ENCODE data around the gene KLHL13.
A peak's percentile ranks its signal among the peaks of the same experiment; 100 is the strongest.

KLHL13 gene

GRCh38 chrX:118115953-118116712 lies 477 bp downstream of the KLHL13 start:
- H3K27ac Mint-ChIP-seq, result peak overlapping the region; percentile 62
- no peaks in the 10 kb centered on the region for H3K36me3 Mint-ChIP-seq
- no peaks in the 10 kb centered on the region for H3K9me3 Mint-ChIP-seq
- H3K4me1 Mint-ChIP-seq, result peaks cover 10% of the 10 kb centered on the region
- peaks cover 9% of the 10 kb centered on the region for H3K27me3 Mint-ChIP-seq
- peak overlapping the region; percentile 82 for H3K4me3 Mint-ChIP-seq

GRCh38 chrX:118114971-118115370 lies 1.6 kb downstream of the KLHL13 start:
- Mint-ChIP-seq H3K4me3 (peak overlapping the region; percentile 15), H3K27me3 (peaks cover 9% of the 10 kb centered on the region), H3K27ac (no peak overlapping the region), H3K4me1 (peaks cover 10% of the 10 kb centered on the region), H3K36me3 (no peaks in the 10 kb centered on the region), H3K9me3 (no peaks in the 10 kb centered on the region)

DNA sequence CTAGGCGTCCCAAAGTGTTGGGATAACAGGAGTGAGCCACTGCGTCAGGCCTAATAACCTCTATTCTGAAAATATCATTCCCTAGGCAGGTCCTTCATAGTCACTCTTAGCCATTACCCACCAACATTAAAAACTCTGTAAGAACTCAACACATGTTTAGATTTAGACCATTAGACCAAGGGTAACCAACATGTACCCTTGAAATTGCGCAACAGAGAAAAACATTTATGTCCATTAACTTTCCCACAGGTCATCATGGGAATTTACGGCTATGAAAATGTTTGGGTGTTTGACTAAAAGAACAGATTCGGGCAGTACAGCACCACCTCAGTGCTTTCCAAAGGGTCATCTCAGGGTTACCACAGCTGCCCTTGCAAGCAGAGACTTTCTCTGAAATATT lies 7.5 kb downstream of the KLHL13 start:
- H3K9me3 Mint-ChIP-seq, result no peaks in the 10 kb centered on the region

DNA sequence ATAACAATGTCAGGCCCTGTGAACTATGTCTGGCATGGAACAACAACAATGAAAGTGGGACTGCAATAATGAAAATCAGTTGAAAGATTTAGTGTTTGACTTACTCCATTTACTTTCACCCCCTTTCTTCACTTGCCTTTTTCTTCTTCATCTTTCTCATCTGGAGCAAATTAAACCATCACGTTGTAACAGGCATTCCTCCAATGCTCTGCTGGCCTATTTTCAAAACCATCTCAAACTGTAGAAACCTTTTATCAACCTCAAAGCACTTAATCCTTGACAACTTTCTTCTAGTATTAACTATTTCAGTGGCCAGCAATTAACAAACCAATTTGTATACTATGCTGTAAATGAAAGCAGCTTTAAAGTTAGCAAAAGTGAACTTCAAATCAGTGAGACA lies 8.3 kb downstream of the KLHL13 start:
- no peak overlapping the region for H3K27ac Mint-ChIP-seq
- no peaks in the 10 kb centered on the region for H3K36me3 Mint-ChIP-seq
- H3K4me3 Mint-ChIP-seq, result no peak overlapping the region
- no peaks in the 10 kb centered on the region for H3K27me3 Mint-ChIP-seq
- no peaks in the 10 kb centered on the region for H3K9me3 Mint-ChIP-seq
- no peaks in the 10 kb centered on the region for H3K4me1 Mint-ChIP-seq

More for the DNA sequence above, 7.5 kb downstream of the KLHL13 start:
- H3K27me3 Mint-ChIP-seq, result peaks cover 1% of the 10 kb centered on the region
- no peak overlapping the region for H3K4me3 Mint-ChIP-seq
- H3K36me3 Mint-ChIP-seq, result no peaks in the 10 kb centered on the region
- no peak overlapping the region for H3K27ac Mint-ChIP-seq
- H3K4me1 Mint-ChIP-seq, result no peaks in the 10 kb centered on the region

DNA sequence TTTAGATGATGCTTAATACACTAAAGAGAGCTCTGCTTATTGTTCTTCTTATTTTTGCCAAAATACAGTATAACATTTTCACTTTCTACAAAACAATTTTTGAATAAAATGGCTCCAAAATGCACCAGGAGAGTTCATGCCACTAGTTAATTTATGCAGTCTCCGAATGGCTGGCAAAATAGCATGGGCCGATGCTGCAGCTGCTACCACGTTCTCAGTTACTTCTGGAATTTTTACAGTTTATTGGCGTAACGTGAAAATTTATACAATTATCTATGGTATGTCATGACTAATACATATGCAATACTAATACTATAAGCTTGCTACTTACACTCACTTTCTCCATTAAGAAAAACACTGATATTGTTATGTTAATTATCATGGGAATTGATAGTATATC lies 16.5 kb downstream of the KLHL13 start:
- no peaks in the 10 kb centered on the region for H3K36me3 Mint-ChIP-seq
- no peaks in the 10 kb centered on the region for H3K4me1 Mint-ChIP-seq
- H3K9me3 Mint-ChIP-seq, result no peaks in the 10 kb centered on the region
- H3K27ac Mint-ChIP-seq, result no peak overlapping the region
- H3K27me3 Mint-ChIP-seq, result no peaks in the 10 kb centered on the region
- H3K4me3 Mint-ChIP-seq, result no peak overlapping the region

GRCh38 chrX:118088084-118088483 lies 28.5 kb downstream of the KLHL13 start:
- peaks cover 1% of the 10 kb centered on the region for H3K27me3 Mint-ChIP-seq
- no peak overlapping the region for H3K4me3 Mint-ChIP-seq
- H3K36me3 Mint-ChIP-seq, result no peaks in the 10 kb centered on the region
- no peaks in the 10 kb centered on the region for H3K4me1 Mint-ChIP-seq
- H3K9me3 Mint-ChIP-seq, result no peaks in the 10 kb centered on the region
- no peak overlapping the region for H3K27ac Mint-ChIP-seq

DNA sequence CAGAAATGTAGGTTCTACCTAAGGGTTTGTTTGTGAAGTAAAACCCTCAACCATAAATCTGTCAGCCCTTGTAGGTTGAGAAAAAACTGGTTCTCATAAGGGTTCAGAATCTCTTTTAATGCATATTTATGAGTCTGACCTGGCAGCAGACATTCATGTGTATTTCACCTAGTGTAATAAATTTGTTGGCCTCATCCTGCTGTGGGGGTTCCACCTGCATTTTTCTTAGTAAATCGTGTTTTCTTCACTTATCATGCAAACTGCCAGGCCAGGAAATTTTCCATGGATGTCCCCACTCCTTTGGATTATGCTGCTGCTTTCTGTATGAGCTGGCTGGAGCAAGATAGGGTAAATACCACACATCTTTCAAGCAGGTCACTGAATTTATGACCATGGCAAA lies 42.4 kb downstream of the KLHL13 start:
- Mint-ChIP-seq H3K9me3 (no peaks in the 10 kb centered on the region), H3K4me1 (no peaks in the 10 kb centered on the region), H3K36me3 (no peaks in the 10 kb centered on the region), H3K27ac (no peak overlapping the region), H3K4me3 (no peak overlapping the region), H3K27me3 (no peaks in the 10 kb centered on the region)

- H3K27me3 Mint-ChIP-seq, result no peaks in the 10 kb centered on the region
- no peaks in the 10 kb centered on the region for H3K36me3 Mint-ChIP-seq
- H3K4me3 Mint-ChIP-seq, result no peak overlapping the region
- no peaks in the 10 kb centered on the region for H3K4me1 Mint-ChIP-seq
- no peaks in the 10 kb centered on the region for H3K9me3 Mint-ChIP-seq
- no peak overlapping the region for H3K27ac Mint-ChIP-seq
Measured at GRCh38 chrX:118066867-118067515, 49.6 kb downstream of the KLHL13 start.

GRCh38 chrX:118062817-118063615 lies 53.6 kb downstream of the KLHL13 start:
- Mint-ChIP-seq H3K9me3 (no peaks in the 10 kb centered on the region), H3K4me3 (no peak overlapping the region), H3K27ac (no peak overlapping the region), H3K36me3 (no peaks in the 10 kb centered on the region), H3K27me3 (no peaks in the 10 kb centered on the region), H3K4me1 (no peaks in the 10 kb centered on the region)

- Mint-ChIP-seq H3K4me1 (no peaks in the 10 kb centered on the region), H3K9me3 (no peaks in the 10 kb centered on the region), H3K36me3 (no peaks in the 10 kb centered on the region), H3K4me3 (no peak overlapping the region), H3K27me3 (no peaks in the 10 kb centered on the region), H3K27ac (no peak overlapping the region)
Measured at GRCh38 chrX:118062048-118062789, 54.4 kb downstream of the KLHL13 start.

- Mint-ChIP-seq H3K27me3 (no peaks in the 10 kb centered on the region), H3K4me1 (no peaks in the 10 kb centered on the region), H3K4me3 (no peak overlapping the region), H3K9me3 (no peaks in the 10 kb centered on the region), H3K27ac (no peak overlapping the region), H3K36me3 (no peaks in the 10 kb centered on the region)
Measured at GRCh38 chrX:118058924-118059323, 57.7 kb downstream of the KLHL13 start.

GRCh38 chrX:118056870-118057269 lies 59.7 kb downstream of the KLHL13 start:
- Mint-ChIP-seq H3K4me1 (no peaks in the 10 kb centered on the region), H3K36me3 (no peaks in the 10 kb centered on the region), H3K9me3 (no peaks in the 10 kb centered on the region), H3K27me3 (no peaks in the 10 kb centered on the region), H3K27ac (no peak overlapping the region), H3K4me3 (no peak overlapping the region)

- Mint-ChIP-seq H3K27ac (no peak overlapping the region), H3K4me1 (no peaks in the 10 kb centered on the region), H3K36me3 (no peaks in the 10 kb centered on the region), H3K9me3 (no peaks in the 10 kb centered on the region), H3K4me3 (no peak overlapping the region), H3K27me3 (no peaks in the 10 kb centered on the region)
Measured at GRCh38 chrX:118049713-118050112, 66.9 kb downstream of the KLHL13 start.

DNA sequence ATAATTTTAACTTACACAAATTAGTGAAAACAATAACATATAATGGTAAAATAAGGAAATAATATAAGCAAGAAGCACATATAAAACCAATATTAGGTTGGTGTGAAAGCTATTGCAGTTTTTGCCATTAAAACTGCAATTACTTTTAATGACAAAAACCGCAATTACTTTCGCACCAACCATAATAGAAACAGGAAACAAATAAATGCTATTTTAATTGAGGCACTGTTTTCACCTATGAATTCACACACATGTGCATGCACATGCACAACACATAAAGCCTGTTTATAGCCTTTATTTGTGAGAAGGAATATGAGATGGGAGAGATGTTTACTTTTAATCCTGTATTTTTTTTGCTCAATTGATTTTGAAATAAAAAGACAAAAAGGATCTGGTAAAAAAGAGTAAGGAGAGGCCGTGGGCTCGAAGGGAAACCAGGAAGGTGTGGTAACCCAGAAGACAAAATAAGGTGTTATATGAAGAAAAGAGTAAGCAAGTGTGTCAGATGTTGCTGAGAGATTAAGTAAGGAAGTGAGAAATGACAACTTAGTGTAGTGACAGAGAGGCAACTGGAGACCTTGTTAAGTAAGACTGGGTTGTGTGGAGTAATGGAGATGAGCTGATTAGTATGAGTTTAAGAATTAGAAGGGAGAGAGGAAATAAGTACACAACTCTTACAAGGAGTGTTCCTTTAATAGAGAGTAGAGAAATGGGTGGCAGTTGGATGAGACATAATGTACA lies 69.0 kb downstream of the KLHL13 start:
- H3K9me3 Mint-ChIP-seq, result no peaks in the 10 kb centered on the region
- H3K27me3 Mint-ChIP-seq, result no peaks in the 10 kb centered on the region
- no peak overlapping the region for H3K27ac Mint-ChIP-seq
- no peaks in the 10 kb centered on the region for H3K4me1 Mint-ChIP-seq
- no peaks in the 10 kb centered on the region for H3K36me3 Mint-ChIP-seq
- H3K4me3 Mint-ChIP-seq, result no peak overlapping the region

DNA sequence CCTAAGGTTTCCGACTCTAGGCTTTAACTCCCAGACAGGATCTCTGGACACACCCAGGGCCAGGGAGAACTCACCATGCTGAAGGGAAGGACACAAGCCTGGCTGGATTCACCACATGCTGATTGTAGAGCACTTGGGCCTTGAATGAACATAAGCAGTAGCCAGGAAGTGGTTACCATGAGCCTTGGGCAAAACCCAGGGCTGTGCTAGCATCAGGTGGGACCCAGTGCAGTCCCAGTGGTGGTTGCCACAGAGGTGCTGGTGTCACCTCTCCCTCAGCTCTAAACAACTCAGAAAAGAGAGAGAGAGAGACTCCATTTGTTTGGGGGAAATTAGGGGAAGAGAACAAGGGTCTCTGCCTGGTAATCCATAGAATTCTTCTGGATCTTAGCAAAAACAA lies 77.0 kb downstream of the KLHL13 start:
- no peak overlapping the region for H3K4me3 Mint-ChIP-seq

More for the DNA sequence above, 77.0 kb downstream of the KLHL13 start:
- H3K9me3 Mint-ChIP-seq, result peaks cover 5% of the 10 kb centered on the region
- no peak overlapping the region for H3K27ac Mint-ChIP-seq
- H3K27me3 Mint-ChIP-seq, result no peaks in the 10 kb centered on the region
- no peaks in the 10 kb centered on the region for H3K36me3 Mint-ChIP-seq
- no peaks in the 10 kb centered on the region for H3K4me1 Mint-ChIP-seq
